Breast epithelium (tissue), 3 donors: ENCODE results near the gene PCDH15.

Experiments
- CTCF ChIP-seq, 3 donors: fragments of 450-650 bp; IDR thresholded peaks; one replicate each; pipeline ENCODE4 v1.5.1; 2016 to 2017; ENCODE audit warnings: antibody characterized with exemption in 3 of 3, mild to moderate bottlenecking in 3 of 3, moderate library complexity in 3 of 3
- POLR2A ChIP-seq: fragments of 450-650 bp; IDR thresholded peaks from one replicate; pipeline ENCODE4 v1.6.1; 2016; ENCODE audit warnings: antibody characterized with exemption, mild to moderate bottlenecking, moderate library complexity

- TF ChIP-seq CTCF (IDR thresholded peaks at IDR 0.05), result no peak
- no peak for TF ChIP-seq POLR2A
These were observed 1.5 kb downstream of the PCDH15 start for GRCh38 chr10:54799506-54799905.
